Measurements from ENCODE around the gene DNM3.

The DNM3 gene

GRCh38 chr1:172004671-172005070 lies 163.4 kb downstream of the DNM3 start:
- no peak for TF ChIP-seq CTCF (IDR thresholded peaks at IDR 0.05)

GRCh38 chr1:172005856-172006255 lies 164.6 kb downstream of the DNM3 start:
- no peak for TF ChIP-seq CTCF (IDR thresholded peaks at IDR 0.05)

GRCh38 chr1:172006660-172007059 lies 165.4 kb downstream of the DNM3 start:
- TF ChIP-seq CTCF (IDR thresholded peaks at IDR 0.05) = no peak

- no peak for TF ChIP-seq CTCF (IDR thresholded peaks at IDR 0.05)
These were observed 177.5 kb downstream of the DNM3 start for GRCh38 chr1:172018727-172019311.

GRCh38 chr1:172019976-172020375 lies 178.7 kb downstream of the DNM3 start:
- no peak for TF ChIP-seq CTCF (IDR thresholded peaks at IDR 0.05)

GRCh38 chr1:172024516-172024915 lies 183.2 kb downstream of the DNM3 start:
- no peak for TF ChIP-seq CTCF (IDR thresholded peaks at IDR 0.05)

- no peak for TF ChIP-seq CTCF (IDR thresholded peaks at IDR 0.05)
These were observed 199.2 kb downstream of the DNM3 start for GRCh38 chr1:172040466-172040865.

- TF ChIP-seq CTCF (IDR thresholded peaks at IDR 0.05) = no peak
These were observed 199.8 kb downstream of the DNM3 start for GRCh38 chr1:172041102-172041501.

Measured in LNCAP (cell line).